Epithelial cell of esophagus (primary cell): ENCODE measurements around the gene SPTB.

Experiments used
- DNase-seq: peaks from one replicate; pipeline ENCODE4 v3.0.0; 2010; ENCODE audit warnings: low read depth
- H3K4me3 ChIP-seq: 2 replicates; pipeline ENCODE4 v1.5.1; 2011; ENCODE audit warnings: mild to moderate bottlenecking, low read length, control low read depth
- CTCF ChIP-seq: IDR thresholded peaks from 2 replicates; pipeline ENCODE4 v1.5.1; 2011; ENCODE audit warnings: low read depth, mild to moderate bottlenecking, low read length, control low read depth, inconsistent platforms; ENCODE audit not compliant: insufficient read depth; ENCODE audit errors: missing control alignments

SPTB gene

GRCh38 chr14:64879635-64880220 lies at the start of gene SPTB:
TSS of gene SPTB (minus strand) at chr14:64879907. CDS start at chr14:64823094, 56,813 bp downstream.
- TF ChIP-seq CTCF: no peak

GRCh38 chr14:64929014-64929359 lies 49.3 kb upstream of the SPTB start:
- H3K4me3 ChIP-seq: no peak overlapping the region
- DNase-seq: no peak
- TF ChIP-seq CTCF: no peak

More at GRCh38 chr14:64879635-64880220, at the start of gene SPTB:
- DNase-seq: no peak
- peak within 1 kb of the TSS; percentile 28 for H3K4me3 ChIP-seq

- TF ChIP-seq CTCF: no peak
- no peak for DNase-seq
- no peak overlapping the region for H3K4me3 ChIP-seq
Measured at GRCh38 chr14:64928239-64929013, 48.7 kb upstream of the SPTB start.

GRCh38 chr14:64927031-64927430 lies 47.3 kb upstream of the SPTB start:
- H3K4me3 ChIP-seq: no peak overlapping the region
- no peak for TF ChIP-seq CTCF
- no peak for DNase-seq

GRCh38 chr14:64926398-64926995 lies 46.8 kb upstream of the SPTB start:
- no peak for DNase-seq
- no peak overlapping the region for H3K4me3 ChIP-seq

GRCh38 chr14:64923015-64923414 lies 43.3 kb upstream of the SPTB start:
- DNase-seq: no peak
- no peak for TF ChIP-seq CTCF
- no peak overlapping the region for H3K4me3 ChIP-seq

More at GRCh38 chr14:64926398-64926995, 46.8 kb upstream of the SPTB start:
- TF ChIP-seq CTCF: no peak

- no peak overlapping the region for H3K4me3 ChIP-seq
- TF ChIP-seq CTCF: no peak
Measured at GRCh38 chr14:64920465-64920864, 40.8 kb upstream of the SPTB start.

More at GRCh38 chr14:64920465-64920864, 40.8 kb upstream of the SPTB start:
- DNase-seq: no peak
